AG09309 (cell line): ENCODE measurements around the gene ZKSCAN7.
"Not testable (repeated sequence)": the region's sequence is repeated elsewhere in the genome, so short reads cannot be mapped to it uniquely, and the experiment has no call there.

Source experiments
- DNase-seq: peaks from one replicate; pipeline ENCODE4 v3.0.0-alpha.2; 2010; ENCODE audit warnings: low read depth
- H3K4me3 ChIP-seq: 2 replicates; pipeline ENCODE4 v1.5.1; 2011; ENCODE audit warnings: mild to moderate bottlenecking, low read depth, low read length, moderate library complexity; ENCODE audit not compliant: control insufficient read depth
- TF ChIP-seq, protein P1 (sequence below): IDR thresholded peaks from 2 replicates; pipeline ENCODE4 v1.5.1; 2011; ENCODE audit warnings: mild to moderate bottlenecking, low read depth, low read length, inconsistent platforms; ENCODE audit not compliant: insufficient read depth, control insufficient read depth; ENCODE audit errors: missing control alignments

The ZKSCAN7 gene

DNA sequence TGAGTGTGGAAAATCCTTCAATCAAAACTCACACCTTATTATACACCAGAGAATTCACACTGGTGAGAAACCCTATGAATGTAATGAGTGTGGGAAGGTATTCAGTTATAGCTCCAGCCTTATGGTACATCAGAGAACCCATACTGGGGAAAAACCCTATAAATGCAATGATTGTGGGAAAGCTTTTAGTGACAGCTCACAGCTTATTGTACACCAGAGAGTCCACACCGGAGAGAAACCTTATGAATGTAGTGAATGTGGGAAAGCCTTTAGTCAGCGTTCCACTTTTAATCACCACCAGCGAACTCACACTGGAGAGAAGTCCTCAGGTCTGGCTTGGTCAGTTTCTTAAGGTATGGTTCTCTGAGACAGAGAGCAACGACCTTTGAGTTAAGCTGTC, 16.0 kb downstream of the ZKSCAN7 start:
- TF ChIP-seq, protein P1, sequence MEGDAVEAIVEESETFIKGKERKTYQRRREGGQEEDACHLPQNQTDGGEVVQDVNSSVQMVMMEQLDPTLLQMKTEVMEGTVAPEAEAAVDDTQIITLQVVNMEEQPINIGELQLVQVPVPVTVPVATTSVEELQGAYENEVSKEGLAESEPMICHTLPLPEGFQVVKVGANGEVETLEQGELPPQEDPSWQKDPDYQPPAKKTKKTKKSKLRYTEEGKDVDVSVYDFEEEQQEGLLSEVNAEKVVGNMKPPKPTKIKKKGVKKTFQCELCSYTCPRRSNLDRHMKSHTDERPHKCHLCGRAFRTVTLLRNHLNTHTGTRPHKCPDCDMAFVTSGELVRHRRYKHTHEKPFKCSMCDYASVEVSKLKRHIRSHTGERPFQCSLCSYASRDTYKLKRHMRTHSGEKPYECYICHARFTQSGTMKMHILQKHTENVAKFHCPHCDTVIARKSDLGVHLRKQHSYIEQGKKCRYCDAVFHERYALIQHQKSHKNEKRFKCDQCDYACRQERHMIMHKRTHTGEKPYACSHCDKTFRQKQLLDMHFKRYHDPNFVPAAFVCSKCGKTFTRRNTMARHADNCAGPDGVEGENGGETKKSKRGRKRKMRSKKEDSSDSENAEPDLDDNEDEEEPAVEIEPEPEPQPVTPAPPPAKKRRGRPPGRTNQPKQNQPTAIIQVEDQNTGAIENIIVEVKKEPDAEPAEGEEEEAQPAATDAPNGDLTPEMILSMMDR, result no peak
- DNase-seq, result no peak

DNA sequence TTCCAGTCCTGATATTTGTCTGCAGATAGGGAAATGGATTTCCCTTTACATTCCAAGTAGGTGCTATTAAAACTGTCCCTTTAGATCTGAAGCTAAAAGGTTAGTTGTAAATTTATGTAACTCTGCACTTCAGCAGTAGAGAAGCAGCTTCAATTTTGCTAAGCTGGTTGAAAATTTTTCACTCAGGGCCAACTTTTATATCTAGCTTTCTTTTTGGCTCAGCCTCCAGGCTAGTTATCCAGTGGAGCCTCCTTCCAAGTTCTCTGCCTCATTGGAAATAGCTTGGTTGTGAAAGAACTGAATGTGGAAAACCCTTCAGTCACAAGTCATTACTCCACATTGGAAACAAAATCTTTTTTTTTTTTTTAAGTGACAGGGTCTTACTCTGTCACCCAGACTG, 21.6 kb downstream of the ZKSCAN7 start:
- TF ChIP-seq, protein P1, result no peak
- H3K4me3 ChIP-seq, result no peak overlapping the region
- DNase-seq, result no peak

More for the DNA sequence above, 16.0 kb downstream of the ZKSCAN7 start:
- H3K4me3 ChIP-seq, result no peak overlapping the region

DNA sequence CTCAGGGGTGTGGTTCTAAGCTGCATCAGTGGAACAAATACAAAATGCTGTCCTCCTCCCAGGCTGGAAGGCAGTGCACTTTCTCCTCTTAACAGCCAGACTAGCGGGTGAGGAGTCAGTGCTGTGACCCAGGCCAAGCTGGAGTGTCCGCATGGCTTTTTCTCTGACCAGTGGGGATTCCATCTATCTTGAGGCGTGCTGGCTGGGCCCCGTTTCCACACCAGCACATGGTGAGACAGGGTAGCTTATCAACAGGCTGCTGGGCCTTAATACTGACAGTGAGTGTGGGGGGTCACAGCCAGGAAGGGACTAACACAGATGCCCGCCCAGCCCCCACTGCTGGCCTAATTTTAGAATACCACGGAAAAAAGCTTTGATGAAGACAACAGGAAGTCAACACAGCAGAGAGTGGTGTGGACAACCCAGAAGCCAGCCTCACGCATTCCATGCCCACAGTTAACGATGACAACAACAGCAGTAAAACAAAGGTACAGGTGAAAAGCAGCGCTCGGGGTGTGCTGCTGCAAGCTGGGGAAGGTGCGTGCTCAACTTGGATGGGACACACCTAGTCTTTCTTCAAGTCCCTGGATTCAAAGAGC, 22.5 kb downstream of the ZKSCAN7 start:
- H3K4me3 ChIP-seq, DNase-seq: not testable (repeated sequence)

- not testable (repeated sequence) for H3K4me3 ChIP-seq, DNase-seq
These were observed 23.3 kb downstream of the ZKSCAN7 start for GRCh38 chr3:44578316-44578715.

DNA sequence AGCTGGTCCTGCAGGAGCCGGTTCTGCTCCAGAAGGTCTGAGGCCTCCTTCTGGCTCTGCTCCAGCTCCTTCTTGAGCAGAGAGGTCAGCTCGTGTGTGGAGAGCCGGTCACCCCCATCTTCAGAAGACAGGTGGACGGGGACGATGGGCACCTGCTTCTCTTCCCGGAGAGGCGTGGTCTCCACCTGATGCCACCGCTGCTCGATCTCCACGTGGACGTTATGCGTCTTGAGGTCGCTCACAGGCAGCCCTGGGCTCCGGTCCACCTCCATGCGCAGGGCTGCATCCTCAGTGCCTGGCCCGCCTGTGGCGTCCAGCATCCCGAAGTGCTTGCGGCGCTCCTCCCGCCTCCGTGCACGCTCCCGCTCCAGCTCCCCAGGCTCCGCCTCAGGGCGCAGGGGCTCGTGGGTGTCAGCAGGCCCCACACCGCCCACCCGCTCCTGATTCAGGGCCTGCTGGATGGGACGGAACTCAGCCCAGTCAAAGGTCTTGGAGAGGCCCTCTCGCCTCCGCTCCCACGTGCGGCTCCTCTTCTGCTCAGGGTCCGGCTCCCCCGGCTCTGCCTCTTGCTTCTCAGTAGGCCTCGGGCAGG, 24.0 kb downstream of the ZKSCAN7 start:
- H3K4me3 ChIP-seq, DNase-seq: not testable (repeated sequence)

DNA sequence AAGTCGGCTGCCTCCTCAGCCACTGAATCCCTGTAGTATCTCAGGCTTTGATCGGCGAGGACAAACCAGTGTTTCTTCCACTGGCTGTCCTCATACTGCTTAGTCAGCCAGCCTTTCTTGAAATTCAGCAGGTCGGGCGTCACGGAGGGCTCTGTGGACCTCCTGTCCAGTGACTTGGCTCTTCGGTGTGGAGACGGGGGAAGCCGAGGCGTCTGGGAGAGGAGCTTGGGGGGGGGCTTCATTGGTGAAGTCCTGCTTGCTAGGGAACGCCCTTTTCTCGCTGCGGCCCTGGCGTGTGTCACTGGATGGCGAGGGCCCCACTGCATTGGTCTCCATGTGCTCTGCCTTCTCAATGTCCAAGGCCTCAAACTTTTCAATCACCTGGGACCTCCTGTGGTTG, 24.8 kb downstream of the ZKSCAN7 start:
- DNase-seq, H3K4me3 ChIP-seq: not testable (repeated sequence)

GRCh38 chr3:44580971-44581370, 26.0 kb downstream of the ZKSCAN7 start:
- not testable (repeated sequence) for DNase-seq, H3K4me3 ChIP-seq

- peak; percentile 8 for DNase-seq
- TF ChIP-seq, protein P1, result no peak
- H3K4me3 ChIP-seq, result peak within 1 kb of the TSS; percentile 52
These were observed 29.9 kb downstream of the ZKSCAN7 start, which contains the start of gene ZNF660 for GRCh38 chr3:44584646-44585501. ZNF660 (plus strand) TSS chr3:44584964; CDS start chr3:44594194, 9,230 bp downstream.

DNA sequence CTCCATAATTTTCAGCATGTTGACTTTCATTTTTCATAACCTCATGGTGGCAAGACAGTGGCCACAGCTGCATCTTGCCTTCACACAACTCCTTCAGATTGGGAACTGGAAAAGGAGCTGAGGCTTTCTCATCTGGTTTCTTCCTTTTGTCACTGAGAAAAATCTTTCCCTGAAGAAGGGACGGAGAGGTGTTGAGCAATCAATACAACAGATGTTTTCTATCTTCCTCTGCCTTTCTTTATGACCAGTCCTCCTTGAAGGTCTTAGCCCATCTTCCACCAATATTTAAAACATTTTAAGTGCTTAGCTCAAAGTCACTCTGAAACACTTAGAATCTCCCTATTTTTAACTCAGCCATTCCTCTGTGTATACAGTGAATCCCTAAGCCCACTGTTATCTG, 41.6 kb downstream of the ZKSCAN7 start:
- peak; percentile 3 for DNase-seq
- TF ChIP-seq, protein P1, result no peak
- H3K4me3 ChIP-seq, result no peak overlapping the region
